RWPE2 (cell line): ENCODE data around the gene SLFN5.
"Not testable (repeated sequence)": the region's sequence is repeated elsewhere in the genome, so short reads cannot be mapped to it uniquely, and the experiment has no call there.

Experiments
- ATAC-seq: fragments of 200-7000 bp; cut with Tn5 transposase; 3 replicates; pipeline ENCODE4 v1.9.1; 2021; ENCODE audit warnings: low read depth
- DNase-seq: peaks from one replicate; pipeline ENCODE4 v3.0.0-alpha.2; 2020; ENCODE audit warnings: low spot score
- H3K27ac ChIP-seq: fragments of 450-650 bp; 2 replicates; pipeline ENCODE4 v1.5.1; 2017; ENCODE audit warnings: mild to moderate bottlenecking; ENCODE audit not compliant: poor library complexity, severe bottlenecking
- H3K27me3 ChIP-seq: fragments of 250-450 bp; sonication (Bioruptor Pico); 2 replicates; pipeline ENCODE4 v1.5.1; 2021; ENCODE audit warnings: mild to moderate bottlenecking, moderate library complexity; ENCODE audit not compliant: insufficient read depth, poor library complexity, severe bottlenecking
- H3K36me3 ChIP-seq: fragments of 250-450 bp; sonication (Bioruptor Pico); 2 replicates; pipeline ENCODE4 v1.5.1; 2020; ENCODE audit warnings: low read depth, mild to moderate bottlenecking, moderate library complexity
- H3K4me1 ChIP-seq: fragments of 250-450 bp; sonication (Bioruptor Pico); 2 replicates; pipeline ENCODE4 v1.5.1; 2021; ENCODE audit warnings: mild to moderate bottlenecking, moderate library complexity; ENCODE audit not compliant: insufficient read depth, poor library complexity, severe bottlenecking
- H3K4me3 ChIP-seq: fragments of 250-450 bp; sonication (Bioruptor Pico); 2 replicates; pipeline ENCODE4 v1.5.1; 2021; ENCODE audit warnings: mild to moderate bottlenecking, moderate library complexity; ENCODE audit not compliant: severe bottlenecking
- H3K9me3 ChIP-seq: fragments of 250-450 bp; sonication (Bioruptor Pico); 2 replicates; pipeline ENCODE4 v1.5.1; 2021; ENCODE audit warnings: mild to moderate bottlenecking, moderate library complexity; ENCODE audit not compliant: severe bottlenecking
- CTCF ChIP-seq: fragments of 450-650 bp; IDR thresholded peaks from one replicate; pipeline ENCODE4 v1.5.1; 2017; ENCODE audit warnings: mild to moderate bottlenecking, moderate library complexity; ENCODE audit not compliant: poor library complexity, severe bottlenecking

SLFN5 gene

GRCh38 chr17:35265566-35266141 lies 22.8 kb downstream of the SLFN5 start:
- Histone ChIP-seq H3K9me3 (no peaks in the 10 kb centered on the region), H3K4me3 (no peak overlapping the region), H3K4me1 (no peaks in the 10 kb centered on the region), H3K36me3 (peaks cover 60% of the 10 kb centered on the region), H3K27ac (no peak overlapping the region), H3K27me3 (no peaks in the 10 kb centered on the region)
- no peak for TF ChIP-seq CTCF
- no peak for ATAC-seq
- no peak for DNase-seq

GRCh38 chr17:35274167-35275066 lies 31.5 kb downstream of the SLFN5 start:
- DNase-seq, ATAC-seq: not testable (repeated sequence)

GRCh38 chr17:35278454-35278853 lies 35.6 kb downstream of the SLFN5 start:
- not testable (repeated sequence) for DNase-seq, H3K27ac ChIP-seq, H3K4me3 ChIP-seq, ATAC-seq, H3K4me1 ChIP-seq, H3K36me3 ChIP-seq, H3K9me3 ChIP-seq, H3K27me3 ChIP-seq

More at GRCh38 chr17:35274167-35275066, 31.5 kb downstream of the SLFN5 start:
- H3K9me3 ChIP-seq, H3K36me3 ChIP-seq, H3K27ac ChIP-seq, H3K27me3 ChIP-seq, H3K4me1 ChIP-seq, H3K4me3 ChIP-seq: not testable (repeated sequence)

GRCh38 chr17:35278876-35279275 lies 36.0 kb downstream of the SLFN5 start:
- not testable (repeated sequence) for H3K36me3 ChIP-seq, H3K4me1 ChIP-seq, H3K4me3 ChIP-seq, ATAC-seq, H3K27ac ChIP-seq, H3K27me3 ChIP-seq, DNase-seq, H3K9me3 ChIP-seq

GRCh38 chr17:35283767-35284166 lies 40.9 kb downstream of the SLFN5 start:
- DNase-seq (no peak), ATAC-seq (no peak)
- no peak overlapping the region for H3K27ac ChIP-seq
- H3K4me1 ChIP-seq = no peaks in the 10 kb centered on the region
- H3K9me3 ChIP-seq = no peaks in the 10 kb centered on the region
- TF ChIP-seq CTCF = no peak
- H3K27me3 ChIP-seq = no peaks in the 10 kb centered on the region
- H3K36me3 ChIP-seq = no peaks in the 10 kb centered on the region
- H3K4me3 ChIP-seq = no peak overlapping the region

GRCh38 chr17:35284955-35285354 lies 42.1 kb downstream of the SLFN5 start:
- DNase-seq (no peak), ATAC-seq (no peak)
- H3K4me3 ChIP-seq = no peak overlapping the region
- no peaks in the 10 kb centered on the region for H3K4me1 ChIP-seq
- H3K9me3 ChIP-seq = no peaks in the 10 kb centered on the region
- no peak for TF ChIP-seq CTCF
- peaks cover 7% of the 10 kb centered on the region for H3K27me3 ChIP-seq
- H3K27ac ChIP-seq = no peak overlapping the region
- no peaks in the 10 kb centered on the region for H3K36me3 ChIP-seq
